ENCODE data around the gene PLA1A. TPM values are rescaled to one million over a fixed set of nuclear protein-coding genes. Genes with fewer than 3 reads are reported as not detected.

The PLA1A gene
- total and polyA plus RNA-seq, 12 donors = 0.55 to 19.3 (median 1.9) TPM

DNA sequence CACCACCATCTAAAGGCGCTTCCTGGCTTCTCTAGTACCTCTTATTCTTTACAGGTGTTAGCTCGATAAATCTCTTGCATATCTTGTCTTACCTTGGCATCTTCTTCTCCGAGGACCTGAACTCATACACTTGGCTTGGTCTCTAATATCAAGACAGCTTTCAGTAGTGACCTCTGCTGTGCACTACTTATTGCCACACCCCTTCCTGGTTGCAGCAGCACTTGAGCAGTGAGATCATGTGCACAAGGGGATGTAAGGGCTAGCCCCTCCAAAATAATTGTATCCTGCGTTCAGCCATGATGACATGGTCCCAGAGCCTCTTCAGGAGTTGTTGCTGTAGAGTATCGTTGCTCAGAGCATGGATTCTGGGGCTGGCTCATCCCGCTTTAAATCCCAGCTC is 1.3 kb upstream of the PLA1A start:
- DNase-seq = no peak
- Histone ChIP-seq H3K4me3 (peak overlapping the region in 1 of 10 donors; percentile 37), H3K27ac (peak overlapping the region in 9 of 10 donors; percentile 65 to 90 (median 80)), H3K9me3 (no peaks in the 10 kb centered on the region), H3K36me3 (no peaks in the 10 kb centered on the region), H3K4me1 (peaks cover 6 to 64% (median 52%) of the 10 kb centered on the region in 9 donors), H3K27me3 (no peaks in the 10 kb centered on the region)
- intact Hi-C loops (cut with DNase I) = loop anchor here in 8 of 10 donors (2.0 to 10.0 kb wide), 7 partner anchors 16 to 86 kb away; partner anchors contain the start of gene COX17 (in 2 of the 8)
- 85 to 89% methylated on average over 6 of the region's 6 CpGs for WGBS, 2 donors
- ATAC-seq = peak in 5 of 8 donors; percentile 18 to 39 (median 23)
- TF ChIP-seq, protein P1, sequence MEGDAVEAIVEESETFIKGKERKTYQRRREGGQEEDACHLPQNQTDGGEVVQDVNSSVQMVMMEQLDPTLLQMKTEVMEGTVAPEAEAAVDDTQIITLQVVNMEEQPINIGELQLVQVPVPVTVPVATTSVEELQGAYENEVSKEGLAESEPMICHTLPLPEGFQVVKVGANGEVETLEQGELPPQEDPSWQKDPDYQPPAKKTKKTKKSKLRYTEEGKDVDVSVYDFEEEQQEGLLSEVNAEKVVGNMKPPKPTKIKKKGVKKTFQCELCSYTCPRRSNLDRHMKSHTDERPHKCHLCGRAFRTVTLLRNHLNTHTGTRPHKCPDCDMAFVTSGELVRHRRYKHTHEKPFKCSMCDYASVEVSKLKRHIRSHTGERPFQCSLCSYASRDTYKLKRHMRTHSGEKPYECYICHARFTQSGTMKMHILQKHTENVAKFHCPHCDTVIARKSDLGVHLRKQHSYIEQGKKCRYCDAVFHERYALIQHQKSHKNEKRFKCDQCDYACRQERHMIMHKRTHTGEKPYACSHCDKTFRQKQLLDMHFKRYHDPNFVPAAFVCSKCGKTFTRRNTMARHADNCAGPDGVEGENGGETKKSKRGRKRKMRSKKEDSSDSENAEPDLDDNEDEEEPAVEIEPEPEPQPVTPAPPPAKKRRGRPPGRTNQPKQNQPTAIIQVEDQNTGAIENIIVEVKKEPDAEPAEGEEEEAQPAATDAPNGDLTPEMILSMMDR (IDR thresholded peaks at IDR 0.05) = no peak

DNA sequence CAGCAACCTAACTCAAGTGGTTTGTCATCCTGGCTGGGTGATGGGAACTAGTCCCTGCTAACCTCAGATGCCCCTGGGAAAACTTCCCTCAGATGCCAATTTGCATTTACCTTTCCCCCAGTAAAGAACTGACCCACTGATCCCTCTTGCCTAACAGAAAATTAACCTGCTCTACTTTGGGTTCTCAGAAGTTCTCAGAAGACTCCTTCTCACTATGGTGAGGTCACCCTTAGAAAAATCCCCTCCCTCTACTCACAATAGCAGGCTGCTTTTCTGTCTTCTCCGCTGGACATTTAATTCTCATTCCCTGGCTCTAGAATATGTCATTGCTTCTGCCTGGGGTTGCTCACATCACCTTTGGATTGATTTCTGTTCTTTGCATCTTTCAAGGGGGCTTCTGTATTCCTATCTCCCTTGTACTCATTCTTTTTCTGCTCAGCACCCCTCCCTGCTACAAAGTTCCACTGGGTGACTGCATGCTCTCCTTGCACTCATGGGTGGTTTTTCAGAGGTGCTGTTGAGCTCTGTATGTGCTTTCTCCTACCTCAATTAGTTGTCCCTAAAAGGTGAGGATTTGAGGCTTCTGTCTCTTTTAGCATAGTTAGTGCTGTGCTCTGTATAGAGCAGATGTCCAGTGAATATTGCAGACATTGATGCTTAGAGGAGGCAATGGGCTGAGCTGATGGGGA is 869 bp downstream of the PLA1A start:
- Histone ChIP-seq H3K9me3 (no peaks in the 10 kb centered on the region), H3K4me3 (no peak overlapping the region), H3K36me3 (no peaks in the 10 kb centered on the region), H3K27me3 (no peaks in the 10 kb centered on the region), H3K27ac (peak overlapping the region in 9 of 10 donors; percentile 65 to 90 (median 77)), H3K4me1 (peaks cover 6 to 77% (median 56%) of the 10 kb centered on the region in 9 donors)
- intact Hi-C loops (cut with DNase I) = loop anchor here in 8 of 10 donors (5.0 to 10.0 kb wide), 6 partner anchors 34 to 84 kb away; partner anchors contain the start of gene COX17 (in 2 of the 8)
- DNase-seq (no peak), ATAC-seq (no peak)
- TF ChIP-seq, protein P1 (IDR thresholded peaks at IDR 0.05) = no peak
- 72 to 82% methylated on average over 1 of the region's 1 CpG for whole genome bisulfite sequencing, 2 donors

DNA sequence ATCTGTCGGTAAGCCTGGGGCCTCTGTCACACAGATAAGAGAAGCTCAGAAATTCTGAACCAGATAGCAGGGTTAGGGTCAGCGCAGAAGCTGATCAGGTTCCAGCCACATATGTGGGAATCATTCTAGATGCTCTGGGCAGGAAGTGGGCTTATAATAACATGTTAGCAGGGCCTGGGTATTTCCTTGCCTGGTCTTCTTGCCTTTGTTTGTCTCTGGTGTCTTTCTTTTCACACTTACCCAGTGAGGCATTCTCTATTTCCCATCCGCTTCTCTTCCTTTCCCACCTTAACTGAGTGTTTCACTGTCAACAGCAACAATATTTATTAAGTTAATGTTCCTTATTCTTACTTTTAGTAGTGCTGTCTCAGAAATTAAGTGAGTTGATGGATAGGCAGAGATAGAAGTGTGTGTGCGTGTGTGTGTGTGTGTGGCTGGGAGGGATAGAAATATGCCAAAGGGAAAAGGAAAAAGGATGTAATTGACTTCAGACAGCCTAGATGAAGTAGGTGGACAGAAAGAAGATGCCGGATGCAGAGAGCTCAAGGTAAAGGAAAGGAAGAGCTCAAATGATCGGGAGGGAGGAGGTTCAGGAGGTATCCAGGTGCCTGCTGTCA is 2.0 kb downstream of the PLA1A start:
- H3K27me3 ChIP-seq = no peaks in the 10 kb centered on the region
- WGBS, 2 donors = 78 to 80% methylated on average over 6 of the region's 6 CpGs
- H3K27ac ChIP-seq = peak overlapping the region in 9 of 10 donors; percentile 22 to 90 (median 75)
- ATAC-seq = no peak
- no peak for DNase-seq
- peaks cover 6 to 77% (median 61%) of the 10 kb centered on the region in 9 donors for H3K4me1 ChIP-seq
- H3K9me3 ChIP-seq = no peaks in the 10 kb centered on the region
- H3K4me3 ChIP-seq = no peak overlapping the region
- intact Hi-C loops (cut with DNase I) = loop anchor here in 8 of 10 donors (5.0 to 10.0 kb wide), 6 partner anchors 33 to 83 kb away; partner anchors contain the start of gene COX17 (in 2 of the 8)
- TF ChIP-seq, protein P1 (IDR thresholded peaks at IDR 0.05) = no peak
- no peaks in the 10 kb centered on the region for H3K36me3 ChIP-seq

DNA sequence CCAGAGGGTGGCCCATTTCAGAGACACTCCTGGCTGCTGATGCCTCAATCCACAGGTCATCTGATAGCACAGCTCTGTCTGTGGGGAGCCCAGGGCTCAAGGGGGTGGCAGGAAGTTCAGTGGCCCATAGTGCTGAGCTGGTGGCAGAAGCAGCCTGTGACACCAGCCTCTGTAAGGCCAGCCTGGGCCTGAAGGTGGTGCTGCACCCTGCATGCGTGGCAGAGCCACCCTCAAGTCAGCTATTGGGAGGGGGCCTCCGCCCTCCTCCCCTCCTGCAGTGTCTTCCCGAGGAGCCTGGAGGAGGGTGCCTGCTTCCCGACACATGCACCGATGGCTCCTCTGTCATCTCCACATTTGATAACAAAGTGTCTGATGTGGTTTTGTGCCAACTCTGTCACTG is 3.0 kb downstream of the PLA1A start:
- peak; percentile 36 to 86 (median 73) for ATAC-seq
- peak; percentile 37 to 40 for DNase-seq
- Histone ChIP-seq H3K36me3 (no peaks in the 10 kb centered on the region), H3K4me3 (no peak overlapping the region), H3K27me3 (no peaks in the 10 kb centered on the region), H3K9me3 (no peaks in the 10 kb centered on the region), H3K27ac (peak overlapping the region in 9 of 10 donors; percentile 4 to 84 (median 36)), H3K4me1 (peaks cover 3 to 70% (median 55%) of the 10 kb centered on the region in 9 donors)
- intact Hi-C loops (cut with DNase I) = no loop called here
- TF ChIP-seq, protein P1 (IDR thresholded peaks at IDR 0.05) = peak; percentile 21 to 71 (median 56)
- 47 to 57% methylated on average over 5 of the region's 5 CpGs for WGBS, 2 donors

Measured in heart right ventricle (tissue), 16 donors.